ENCODE measurements around the gene PKHD1. TPM values are rescaled to one million over a fixed set of nuclear protein-coding genes. Genes with fewer than 3 reads are reported as not detected.

Gene PKHD1
- total RNA-seq, 1 donor from 2014 or later = 1.6 TPM

DNA sequence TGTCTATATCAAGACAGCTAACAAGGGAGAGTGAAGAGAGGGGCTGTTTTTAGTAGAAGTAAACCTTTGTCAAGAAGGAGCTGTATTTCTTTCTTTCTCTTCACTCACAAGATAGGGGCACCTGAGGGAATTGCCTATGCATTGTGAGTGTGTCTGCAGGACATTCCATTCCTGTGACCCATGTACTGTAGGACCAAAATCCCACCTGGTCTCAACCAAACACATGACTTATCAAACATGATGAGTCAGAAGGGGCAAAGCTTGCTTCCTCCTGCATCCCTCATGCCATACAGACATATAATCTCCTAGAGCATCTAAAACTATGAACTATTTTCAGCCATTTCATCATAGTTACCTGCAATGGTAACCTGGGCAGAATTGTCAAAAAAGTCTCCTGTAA lies 21.8 kb downstream of the PKHD1 start:
- peak; percentile 93 for DNase-seq (ENCODE audit: low read depth)
- H3K36me3 ChIP-seq (ENCODE audit: control insufficient read depth, insufficient read depth, low read length) = peaks cover 4% of the 10 kb centered on the region
- H3K4me3 ChIP-seq (ENCODE audit: low read depth, low read length) = no peak overlapping the region
- no peaks in the 10 kb centered on the region for H3K27me3 ChIP-seq (ENCODE audit: control insufficient read depth, insufficient read depth, low read length)
- TF ChIP-seq, protein P1, sequence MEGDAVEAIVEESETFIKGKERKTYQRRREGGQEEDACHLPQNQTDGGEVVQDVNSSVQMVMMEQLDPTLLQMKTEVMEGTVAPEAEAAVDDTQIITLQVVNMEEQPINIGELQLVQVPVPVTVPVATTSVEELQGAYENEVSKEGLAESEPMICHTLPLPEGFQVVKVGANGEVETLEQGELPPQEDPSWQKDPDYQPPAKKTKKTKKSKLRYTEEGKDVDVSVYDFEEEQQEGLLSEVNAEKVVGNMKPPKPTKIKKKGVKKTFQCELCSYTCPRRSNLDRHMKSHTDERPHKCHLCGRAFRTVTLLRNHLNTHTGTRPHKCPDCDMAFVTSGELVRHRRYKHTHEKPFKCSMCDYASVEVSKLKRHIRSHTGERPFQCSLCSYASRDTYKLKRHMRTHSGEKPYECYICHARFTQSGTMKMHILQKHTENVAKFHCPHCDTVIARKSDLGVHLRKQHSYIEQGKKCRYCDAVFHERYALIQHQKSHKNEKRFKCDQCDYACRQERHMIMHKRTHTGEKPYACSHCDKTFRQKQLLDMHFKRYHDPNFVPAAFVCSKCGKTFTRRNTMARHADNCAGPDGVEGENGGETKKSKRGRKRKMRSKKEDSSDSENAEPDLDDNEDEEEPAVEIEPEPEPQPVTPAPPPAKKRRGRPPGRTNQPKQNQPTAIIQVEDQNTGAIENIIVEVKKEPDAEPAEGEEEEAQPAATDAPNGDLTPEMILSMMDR (IDR thresholded peaks at IDR 0.05; ENCODE audit: insufficient read depth, low read length, poor library complexity, severe bottlenecking) = no peak

DNA sequence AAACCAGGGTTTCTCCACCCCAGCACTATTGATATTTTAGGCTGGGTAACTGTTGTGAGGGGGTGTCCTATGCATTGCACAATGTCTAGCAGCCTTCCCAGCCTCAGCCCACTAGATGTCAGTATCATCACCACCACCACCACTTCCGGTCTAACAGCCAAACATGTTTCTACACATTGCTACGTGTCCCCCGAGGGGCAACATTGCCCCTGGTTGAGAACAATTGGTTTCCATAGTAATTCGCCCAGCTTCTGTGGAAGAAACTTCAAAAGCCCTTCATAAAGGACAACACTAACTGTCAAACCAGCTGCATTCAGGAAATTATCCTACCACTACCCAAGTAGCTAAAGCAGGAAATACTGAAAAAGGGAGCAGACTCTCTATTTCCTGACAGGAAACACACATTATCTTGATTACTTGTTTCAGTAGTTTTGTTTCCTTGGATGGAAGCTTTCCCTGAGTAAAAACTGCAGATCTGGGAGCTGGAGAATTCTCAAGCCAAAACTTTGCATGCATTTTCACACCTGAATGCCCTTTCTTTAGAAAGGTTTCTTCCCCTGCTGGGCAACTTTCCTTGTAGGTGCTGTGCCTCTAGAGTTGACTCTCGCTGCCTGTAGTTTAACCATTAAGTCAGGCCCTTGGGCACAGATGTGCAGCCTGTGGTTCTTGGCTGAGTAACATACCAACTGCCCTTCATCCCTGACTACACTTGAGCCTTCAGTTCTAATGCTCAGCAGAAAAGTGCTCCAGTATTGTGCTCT lies 23.6 kb downstream of the PKHD1 start:
- DNase-seq (ENCODE audit: low read depth) = no peak
- H3K4me3 ChIP-seq (ENCODE audit: low read depth, low read length) = no peak overlapping the region
- TF ChIP-seq, protein P1 (IDR thresholded peaks at IDR 0.05; ENCODE audit: insufficient read depth, low read length, poor library complexity, severe bottlenecking) = peak; percentile 74
- H3K36me3 ChIP-seq (ENCODE audit: control insufficient read depth, insufficient read depth, low read length) = peaks cover 4% of the 10 kb centered on the region
- H3K27me3 ChIP-seq (ENCODE audit: control insufficient read depth, insufficient read depth, low read length) = no peaks in the 10 kb centered on the region

DNA sequence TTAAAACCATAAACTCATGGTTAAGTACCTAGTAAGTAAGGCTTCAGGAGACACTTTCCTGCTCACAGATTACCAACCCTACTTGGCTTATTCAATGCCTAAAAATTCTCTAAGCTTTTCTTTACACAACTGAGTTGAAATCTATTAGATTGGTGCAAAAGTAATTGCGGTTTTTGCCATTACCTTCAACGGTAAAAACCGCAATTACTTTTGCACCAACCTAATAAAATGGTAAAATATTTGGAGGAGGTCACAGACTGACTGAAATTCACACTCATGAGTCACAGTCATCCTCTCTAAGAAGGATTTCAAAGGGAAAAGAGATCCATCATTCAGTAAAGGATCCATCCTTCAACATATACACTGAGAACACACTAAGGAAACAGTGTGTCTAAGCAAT lies 25.9 kb downstream of the PKHD1 start:
- TF ChIP-seq, protein P1 (IDR thresholded peaks at IDR 0.05; ENCODE audit: insufficient read depth, low read length, poor library complexity, severe bottlenecking) = no peak
- DNase-seq (ENCODE audit: low read depth) = no peak
- Histone ChIP-seq H3K27me3 (ENCODE audit: control insufficient read depth, insufficient read depth, low read length) (no peaks in the 10 kb centered on the region), H3K4me3 (ENCODE audit: low read depth, low read length) (no peak overlapping the region), H3K36me3 (ENCODE audit: control insufficient read depth, insufficient read depth, low read length) (peaks cover 2% of the 10 kb centered on the region)

DNA sequence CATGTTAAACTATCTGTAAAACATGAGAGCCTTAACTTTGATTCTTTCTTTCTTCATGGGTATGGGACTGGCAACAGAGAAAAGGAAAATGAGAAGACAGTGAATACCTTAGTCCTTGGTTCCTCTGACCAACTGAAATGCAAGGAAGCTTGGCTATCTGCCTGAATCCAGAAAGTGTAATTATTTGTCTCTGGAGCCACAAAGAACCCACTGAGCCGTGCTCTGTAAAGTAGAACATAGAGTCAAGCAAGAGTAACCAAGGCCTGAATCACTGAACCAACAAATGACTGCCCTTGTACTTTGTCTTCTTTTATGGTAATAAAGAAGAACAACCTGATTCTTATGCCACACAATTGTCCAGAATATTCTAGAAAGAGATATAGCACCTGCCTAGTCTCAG lies 27.6 kb downstream of the PKHD1 start:
- no peaks in the 10 kb centered on the region for H3K27me3 ChIP-seq (ENCODE audit: control insufficient read depth, insufficient read depth, low read length)
- H3K36me3 ChIP-seq (ENCODE audit: control insufficient read depth, insufficient read depth, low read length) = peaks cover 1% of the 10 kb centered on the region
- TF ChIP-seq, protein P1 (IDR thresholded peaks at IDR 0.05; ENCODE audit: insufficient read depth, low read length, poor library complexity, severe bottlenecking) = no peak
- peak; percentile 74 for DNase-seq (ENCODE audit: low read depth)
- H3K4me3 ChIP-seq (ENCODE audit: low read depth, low read length) = no peak overlapping the region

DNA sequence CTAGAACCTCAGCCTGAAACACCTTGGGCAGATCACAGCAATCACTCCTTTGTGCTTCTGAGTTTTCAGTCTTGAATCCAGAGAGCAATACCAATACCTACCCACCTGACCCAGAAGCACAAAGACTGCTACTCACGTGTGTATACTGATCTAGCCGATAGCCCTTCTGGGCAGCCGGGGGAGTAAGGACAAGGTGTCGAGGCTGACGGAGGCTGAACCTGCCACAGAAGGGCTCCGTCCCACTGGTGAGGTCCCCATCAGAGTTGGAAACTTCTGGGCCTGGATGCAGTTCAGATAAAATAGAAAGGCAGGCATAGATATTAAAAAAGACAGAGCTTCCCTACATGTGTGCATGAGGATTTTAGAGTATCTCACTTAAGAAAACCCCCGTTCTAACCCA lies 32.0 kb downstream of the PKHD1 start:
- no peaks in the 10 kb centered on the region for H3K36me3 ChIP-seq (ENCODE audit: control insufficient read depth, insufficient read depth, low read length)
- H3K27me3 ChIP-seq (ENCODE audit: control insufficient read depth, insufficient read depth, low read length) = no peaks in the 10 kb centered on the region
- no peak for DNase-seq (ENCODE audit: low read depth)
- TF ChIP-seq, protein P1 (IDR thresholded peaks at IDR 0.05; ENCODE audit: insufficient read depth, low read length, poor library complexity, severe bottlenecking) = no peak
- H3K4me3 ChIP-seq (ENCODE audit: low read depth, low read length) = no peak overlapping the region
